Measurements from ENCODE around the gene CD48.

CD48 gene

DNA sequence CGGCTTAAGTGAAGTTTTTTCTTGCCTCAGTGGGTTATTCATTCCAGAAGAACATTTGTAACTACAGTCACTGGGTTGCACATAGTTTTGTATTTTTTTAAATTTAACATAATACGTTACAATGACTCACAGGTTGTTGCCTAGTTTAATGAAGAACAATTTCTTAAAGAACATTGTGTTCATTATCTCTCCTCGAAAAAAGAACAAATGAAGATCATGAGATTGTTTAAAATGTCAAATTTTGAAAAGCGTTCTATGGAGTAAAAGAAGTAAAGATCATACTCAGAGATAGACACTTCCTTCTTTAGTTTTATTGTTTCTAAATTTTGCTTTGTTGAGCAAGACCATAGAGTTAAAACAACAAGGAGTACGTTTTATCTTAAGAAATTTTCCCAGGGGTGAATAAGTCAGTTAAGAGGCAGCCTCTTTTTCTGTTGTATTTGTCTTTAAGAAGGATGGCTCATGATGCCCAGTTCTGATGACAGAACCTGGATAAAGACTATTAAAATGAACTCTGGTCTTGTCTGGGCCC lies 54.3 kb downstream of the CD48 start:
- Histone ChIP-seq H3K4me2 (ENCODE audit: low read length) (peak overlapping the region; percentile 43), H3K79me2 (ENCODE audit: control insufficient read depth, low read length) (no peaks in the 10 kb centered on the region), H3K9me2 (replicated peaks; ENCODE audit: control insufficient read depth, low read length) (no peaks in the 10 kb centered on the region), H3K4me1 (ENCODE audit: control insufficient read depth, low read length) (peaks cover 73% of the 10 kb centered on the region), H3K36me3 (ENCODE audit: control insufficient read depth, low read length) (no peaks in the 10 kb centered on the region; the same call in 1 of the 2 replicates), H3K27ac (ENCODE audit: low read depth, low read length) (no peak overlapping the region), H3K27me3 (ENCODE audit: control insufficient read depth, low read length) (no peaks in the 10 kb centered on the region; the same call in 1 of the 2 replicates), H3K9me3 (ENCODE audit: control insufficient read depth, insufficient read depth, low read length) (peaks cover 6% of the 10 kb centered on the region; the same call in 1 of the 2 replicates), H3F3A (ENCODE audit: control insufficient read depth, insufficient read depth) (peaks cover 12% of the 10 kb centered on the region; the same call in 1 of the 2 replicates), H4K20me1 (ENCODE audit: control insufficient read depth, insufficient read depth, low read depth, low read length) (no peaks in the 10 kb centered on the region), H3K4me3 (ENCODE audit: low read length) (peak overlapping the region; percentile 24; the same call in 1 of the 2 replicates)
- TF ChIP-seq, protein P1, sequence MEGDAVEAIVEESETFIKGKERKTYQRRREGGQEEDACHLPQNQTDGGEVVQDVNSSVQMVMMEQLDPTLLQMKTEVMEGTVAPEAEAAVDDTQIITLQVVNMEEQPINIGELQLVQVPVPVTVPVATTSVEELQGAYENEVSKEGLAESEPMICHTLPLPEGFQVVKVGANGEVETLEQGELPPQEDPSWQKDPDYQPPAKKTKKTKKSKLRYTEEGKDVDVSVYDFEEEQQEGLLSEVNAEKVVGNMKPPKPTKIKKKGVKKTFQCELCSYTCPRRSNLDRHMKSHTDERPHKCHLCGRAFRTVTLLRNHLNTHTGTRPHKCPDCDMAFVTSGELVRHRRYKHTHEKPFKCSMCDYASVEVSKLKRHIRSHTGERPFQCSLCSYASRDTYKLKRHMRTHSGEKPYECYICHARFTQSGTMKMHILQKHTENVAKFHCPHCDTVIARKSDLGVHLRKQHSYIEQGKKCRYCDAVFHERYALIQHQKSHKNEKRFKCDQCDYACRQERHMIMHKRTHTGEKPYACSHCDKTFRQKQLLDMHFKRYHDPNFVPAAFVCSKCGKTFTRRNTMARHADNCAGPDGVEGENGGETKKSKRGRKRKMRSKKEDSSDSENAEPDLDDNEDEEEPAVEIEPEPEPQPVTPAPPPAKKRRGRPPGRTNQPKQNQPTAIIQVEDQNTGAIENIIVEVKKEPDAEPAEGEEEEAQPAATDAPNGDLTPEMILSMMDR (IDR thresholded peaks at IDR 0.05; ENCODE audit: low read depth, low read length, poor library complexity, severe bottlenecking): no peak
- TF ChIP-seq EZH2phosphoT487 (IDR thresholded peaks at IDR 0.05; ENCODE audit: borderline replicate concordance, low read length): no peak

GRCh38 chr1:160656737-160657136 lies 54.9 kb downstream of the CD48 start:
- H3K27ac ChIP-seq (ENCODE audit: low read depth, low read length): no peak overlapping the region
- no peaks in the 10 kb centered on the region; the same call in 1 of the 2 replicates for H3K27me3 ChIP-seq (ENCODE audit: control insufficient read depth, low read length)
- no peak overlapping the region for H3K4me3 ChIP-seq (ENCODE audit: low read length)
- no peaks in the 10 kb centered on the region for H4K20me1 ChIP-seq (ENCODE audit: control insufficient read depth, insufficient read depth, low read depth, low read length)
- peak overlapping the region; percentile 43 for H3K4me2 ChIP-seq (ENCODE audit: low read length)
- no peaks in the 10 kb centered on the region for H3K79me2 ChIP-seq (ENCODE audit: control insufficient read depth, low read length)
- peaks cover 79% of the 10 kb centered on the region for H3K4me1 ChIP-seq (ENCODE audit: control insufficient read depth, low read length)
- no peaks in the 10 kb centered on the region for H3K9me2 ChIP-seq (replicated peaks; ENCODE audit: control insufficient read depth, low read length)
- TF ChIP-seq, protein P1 (IDR thresholded peaks at IDR 0.05; ENCODE audit: low read depth, low read length, poor library complexity, severe bottlenecking): no peak
- TF ChIP-seq EZH2phosphoT487 (IDR thresholded peaks at IDR 0.05; ENCODE audit: borderline replicate concordance, low read length): no peak
- H3K36me3 ChIP-seq (ENCODE audit: control insufficient read depth, low read length): no peaks in the 10 kb centered on the region; the same call in 1 of the 2 replicates
- H3F3A ChIP-seq (ENCODE audit: control insufficient read depth, insufficient read depth): peaks cover 8% of the 10 kb centered on the region; the same call in 1 of the 2 replicates
- H3K9me3 ChIP-seq (ENCODE audit: control insufficient read depth, insufficient read depth, low read length): peaks cover 6% of the 10 kb centered on the region; the same call in 1 of the 2 replicates

DNA sequence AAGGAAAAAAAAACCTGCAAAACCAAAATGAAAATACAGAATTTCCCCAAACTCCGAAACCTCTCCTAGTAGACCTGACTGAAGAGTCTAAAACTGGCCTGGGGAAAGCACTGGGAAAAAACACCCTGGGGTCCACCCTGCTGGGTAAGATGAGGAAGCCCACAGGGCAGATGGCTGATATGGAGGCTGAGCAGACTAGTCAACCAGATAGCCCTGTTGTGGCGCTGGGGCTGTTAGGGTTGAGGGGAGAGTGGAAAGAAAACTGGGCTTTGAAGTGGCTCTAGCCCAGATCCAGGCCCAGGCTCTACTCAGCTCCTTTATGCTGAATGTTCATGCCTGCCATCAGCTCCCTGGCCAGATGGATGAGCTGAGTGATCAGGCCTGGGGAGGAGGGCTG lies 58.0 kb downstream of the CD48 start:
- Histone ChIP-seq H3K79me2 (ENCODE audit: control insufficient read depth, low read length) (no peaks in the 10 kb centered on the region), H3K4me2 (ENCODE audit: low read length) (peak overlapping the region; percentile 59), H3F3A (ENCODE audit: control insufficient read depth, insufficient read depth) (peaks cover 8% of the 10 kb centered on the region; the same call in 1 of the 2 replicates), H3K9me3 (ENCODE audit: control insufficient read depth, insufficient read depth, low read length) (no peaks in the 10 kb centered on the region), H3K27me3 (ENCODE audit: control insufficient read depth, low read length) (no peaks in the 10 kb centered on the region; the same call in 1 of the 2 replicates), H3K4me1 (ENCODE audit: control insufficient read depth, low read length) (peaks cover 82% of the 10 kb centered on the region), H3K27ac (ENCODE audit: low read depth, low read length) (peak overlapping the region; percentile 74), H3K9me2 (replicated peaks; ENCODE audit: control insufficient read depth, low read length) (no peaks in the 10 kb centered on the region), H4K20me1 (ENCODE audit: control insufficient read depth, insufficient read depth, low read depth, low read length) (no peaks in the 10 kb centered on the region), H3K4me3 (ENCODE audit: low read length) (peak overlapping the region; percentile 49), H3K36me3 (ENCODE audit: control insufficient read depth, low read length) (no peaks in the 10 kb centered on the region; the same call in 1 of the 2 replicates)
- TF ChIP-seq EZH2phosphoT487 (IDR thresholded peaks at IDR 0.05; ENCODE audit: borderline replicate concordance, low read length): no peak
- TF ChIP-seq, protein P1 (IDR thresholded peaks at IDR 0.05; ENCODE audit: low read depth, low read length, poor library complexity, severe bottlenecking): no peak

All from DOHH2 (cell line).